Measurements from ENCODE around the gene WDR88. TPM values are rescaled to one million over a fixed set of nuclear protein-coding genes. Genes with fewer than 3 reads are reported as not detected.
"Not testable (repeated sequence)": the region's sequence is repeated elsewhere in the genome, so short reads cannot be mapped to it uniquely, and the experiment has no call there.

WDR88 gene
- total and polyA plus RNA-seq, 2 of the 13 experiments (the other 11 are each of a cell fraction or from before 2014, with no cell fraction given), result not detected

DNA sequence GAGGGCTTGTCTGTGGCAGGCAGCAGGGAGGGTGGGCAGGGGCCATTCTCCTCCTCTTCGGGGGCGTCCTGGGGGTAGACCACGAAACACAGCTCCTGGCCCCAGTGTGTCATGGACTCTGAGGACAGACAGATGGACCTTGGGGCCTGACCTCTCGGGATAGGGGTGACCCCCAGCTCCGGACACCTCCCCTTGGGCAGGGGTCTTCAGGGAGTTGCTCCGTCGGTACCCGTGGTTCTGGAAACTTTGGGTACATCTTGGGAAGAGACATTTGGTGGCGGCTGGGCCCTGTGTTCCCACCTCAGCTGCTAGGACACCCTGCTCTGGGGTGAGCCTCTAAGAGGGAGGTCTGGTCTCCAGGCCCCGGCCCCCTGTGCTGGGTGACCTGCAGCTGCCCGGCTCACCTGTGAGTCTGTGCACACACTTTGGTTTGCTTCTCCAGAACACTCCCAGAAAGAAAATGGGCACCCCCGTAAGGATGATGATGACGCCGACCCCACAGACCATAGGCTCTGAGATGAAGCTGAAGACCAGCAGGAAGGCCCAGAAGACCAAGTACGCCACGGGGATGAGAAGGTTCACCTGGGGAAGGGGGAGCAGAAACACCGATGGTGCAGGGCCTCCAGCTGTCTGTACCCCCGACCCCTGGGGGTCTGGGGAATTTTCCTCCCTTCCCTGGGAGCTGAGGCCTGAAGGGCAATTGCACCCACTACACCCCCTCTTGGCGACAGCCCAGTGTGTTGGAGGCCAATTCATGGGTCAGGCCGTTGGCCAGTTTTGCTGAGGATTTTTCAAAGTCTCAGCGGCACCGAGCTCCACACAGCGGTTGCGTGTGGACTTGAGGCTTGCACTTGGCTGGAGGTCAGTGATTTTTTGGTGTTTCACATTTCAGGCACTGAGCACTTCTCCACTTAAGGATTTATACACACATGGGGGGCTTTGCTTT, 77.3 kb downstream of the WDR88 start:
- no peak overlapping the region for H3K4me2 ChIP-seq (ENCODE audit: low read depth, low read length)
- WGBS (ENCODE audit: low lambda C conversion rate), result 75% methylated on average over 15 of the region's 24 CpGs
- DNase-seq (ENCODE audit: low spot score), result no peak
- no peaks in the 10 kb centered on the region for H4K20me1 ChIP-seq (ENCODE audit: insufficient read depth, low read length)
- in situ Hi-C loops (cut with HindIII; ENCODE audit: extremely low pct_ligation_motif_present, low pct_unique_long_range_greater_than_20kb), result no loop called here
- ChIA-PET CTCF (ENCODE audit: low intra/inter-chr PET ratio, low total read pairs) (no interaction called here), POLR2A (no interaction called here)
- H3K27me3 ChIP-seq (ENCODE audit: control insufficient read depth in 1 of 2, insufficient read depth in 2 of 2, low read length in 2 of 2), result peaks cover 7 to 14% of the 10 kb centered on the region in 2 experiments; a peak in 3 of 5 replicates
- H3K27ac ChIP-seq (ENCODE audit: extremely low read length, insufficient read depth, low read length), result no peak overlapping the region
- no peaks in the 10 kb centered on the region for H3K79me2 ChIP-seq (ENCODE audit: insufficient read depth, low read length)
- peaks cover 6 to 8% of the 10 kb centered on the region in 2 experiments; a peak in 3 of 5 replicates for H3K36me3 ChIP-seq (replicated peaks in 1 of 2; ENCODE audit: control insufficient read depth in 1 of 2, insufficient read depth in 2 of 2, low read length in 2 of 2)
- peaks cover 16% of the 10 kb centered on the region for H3K4me1 ChIP-seq (ENCODE audit: insufficient read depth, low read length)
- no peak overlapping the region for H2AFZ ChIP-seq (ENCODE audit: low read length)
- FAIRE-seq, result no peak
- no peak overlapping the region for H3K9ac ChIP-seq (ENCODE audit: insufficient read depth, low read depth, low read length)
- no peaks in the 10 kb centered on the region for H3K9me3 ChIP-seq (ENCODE audit: low read length)
- no peak for ATAC-seq
- no peak for TF ChIP-seq MBNL3 (CRISPR knock-in tag; conservative IDR thresholded peaks at IDR 0.05)
- no peak for TF ChIP-seq TP53 (CRISPR knock-in tag; conservative IDR thresholded peaks at IDR 0.05)
- no peak for TF ChIP-seq MED8 (CRISPR knock-in tag; IDR thresholded peaks at IDR 0.05; ENCODE audit: insufficient replicate concordance)
- no peak for TF ChIP-seq ZNF143 (CRISPR knock-in tag; IDR thresholded peaks at IDR 0.05)
- TF ChIP-seq RELA (CRISPR knock-in tag; IDR thresholded peaks at IDR 0.05), result no peak
- TF ChIP-seq ZFP90 (CRISPR knock-in tag; IDR thresholded peaks at IDR 0.05; ENCODE audit: borderline replicate concordance), result no peak
- TF ChIP-seq ZNF891 (CRISPR knock-in tag; IDR thresholded peaks at IDR 0.05), result no peak
- TF ChIP-seq ZNF335 (CRISPR knock-in tag; IDR thresholded peaks at IDR 0.05), result no peak
- TF ChIP-seq, protein P1, sequence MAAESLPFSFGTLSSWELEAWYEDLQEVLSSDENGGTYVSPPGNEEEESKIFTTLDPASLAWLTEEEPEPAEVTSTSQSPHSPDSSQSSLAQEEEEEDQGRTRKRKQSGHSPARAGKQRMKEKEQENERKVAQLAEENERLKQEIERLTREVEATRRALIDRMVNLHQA (CRISPR knock-in tag; IDR thresholded peaks at IDR 0.05), result no peak
- TF ChIP-seq, protein P2, sequence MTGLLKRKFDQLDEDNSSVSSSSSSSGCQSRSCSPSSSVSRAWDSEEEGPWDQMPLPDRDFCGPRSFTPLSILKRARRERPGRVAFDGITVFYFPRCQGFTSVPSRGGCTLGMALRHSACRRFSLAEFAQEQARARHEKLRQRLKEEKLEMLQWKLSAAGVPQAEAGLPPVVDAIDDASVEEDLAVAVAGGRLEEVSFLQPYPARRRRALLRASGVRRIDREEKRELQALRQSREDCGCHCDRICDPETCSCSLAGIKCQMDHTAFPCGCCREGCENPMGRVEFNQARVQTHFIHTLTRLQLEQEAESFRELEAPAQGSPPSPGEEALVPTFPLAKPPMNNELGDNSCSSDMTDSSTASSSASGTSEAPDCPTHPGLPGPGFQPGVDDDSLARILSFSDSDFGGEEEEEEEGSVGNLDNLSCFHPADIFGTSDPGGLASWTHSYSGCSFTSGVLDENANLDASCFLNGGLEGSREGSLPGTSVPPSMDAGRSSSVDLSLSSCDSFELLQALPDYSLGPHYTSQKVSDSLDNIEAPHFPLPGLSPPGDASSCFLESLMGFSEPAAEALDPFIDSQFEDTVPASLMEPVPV (CRISPR knock-in tag; IDR thresholded peaks at IDR 0.05), result no peak
- no peak for TF ChIP-seq RBM22 (optimal IDR thresholded peaks at IDR 0.05; ENCODE audit: low read length)
- TF ChIP-seq RXRB (CRISPR knock-in tag; IDR thresholded peaks at IDR 0.05; ENCODE audit: borderline replicate concordance), result no peak
- TF ChIP-seq, protein P3, sequence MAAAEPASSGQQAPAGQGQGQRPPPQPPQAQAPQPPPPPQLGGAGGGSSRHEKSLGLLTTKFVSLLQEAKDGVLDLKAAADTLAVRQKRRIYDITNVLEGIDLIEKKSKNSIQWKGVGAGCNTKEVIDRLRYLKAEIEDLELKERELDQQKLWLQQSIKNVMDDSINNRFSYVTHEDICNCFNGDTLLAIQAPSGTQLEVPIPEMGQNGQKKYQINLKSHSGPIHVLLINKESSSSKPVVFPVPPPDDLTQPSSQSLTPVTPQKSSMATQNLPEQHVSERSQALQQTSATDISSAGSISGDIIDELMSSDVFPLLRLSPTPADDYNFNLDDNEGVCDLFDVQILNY (CRISPR knock-in tag; conservative IDR thresholded peaks at IDR 0.05), result no peak
- no TSS peak for BruUV-seq (replicated peaks)
- no peak overlapping the region for H3K4me3 ChIP-seq (replicated peaks in 1 of 3; ENCODE audit: insufficient read depth in 1 of 3, low read depth in 2 of 3, low read length in 3 of 3)
- intact Hi-C loops (cut with micrococcal nuclease; ENCODE audit: unreplicated experiment), result no loop called here

DNA sequence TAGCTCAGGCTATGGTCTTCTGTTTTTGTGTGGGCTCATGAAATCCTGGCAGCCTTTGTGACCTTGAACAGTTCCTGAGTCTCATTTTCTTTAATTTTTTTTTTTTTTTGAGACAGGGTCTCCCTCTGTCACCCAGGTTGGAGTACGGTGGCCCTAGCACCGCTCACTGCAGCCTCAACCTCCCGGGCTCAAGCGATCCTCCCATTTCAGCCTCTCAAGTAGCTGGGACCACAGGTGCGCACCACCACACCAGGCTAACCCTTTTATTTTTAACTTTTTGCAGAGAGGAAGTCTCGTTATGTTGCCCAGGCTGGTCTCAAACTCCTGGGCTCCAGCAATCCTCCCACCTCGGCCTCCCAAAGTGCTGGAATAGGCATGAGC, 77.9 kb downstream of the WDR88 start:
- H2AFZ ChIP-seq (ENCODE audit: low read length); H3K36me3 ChIP-seq (replicated peaks in 1 of 2; ENCODE audit: control insufficient read depth in 1 of 2, insufficient read depth in 2 of 2, low read length in 2 of 2); H3K79me2 ChIP-seq (ENCODE audit: insufficient read depth, low read length); H3K4me3 ChIP-seq (replicated peaks in 1 of 3; ENCODE audit: insufficient read depth in 1 of 3, low read depth in 2 of 3, low read length in 3 of 3); in situ Hi-C loops (cut with HindIII; ENCODE audit: extremely low pct_ligation_motif_present, low pct_unique_long_range_greater_than_20kb); H3K9me3 ChIP-seq (ENCODE audit: low read length); H4K20me1 ChIP-seq (ENCODE audit: insufficient read depth, low read length); BruUV-seq (replicated peaks); POLR2A ChIA-PET; CTCF ChIA-PET (ENCODE audit: low intra/inter-chr PET ratio, low total read pairs); H3K27ac ChIP-seq (ENCODE audit: extremely low read length, insufficient read depth, low read length); DNase-seq (ENCODE audit: low spot score); H3K4me2 ChIP-seq (ENCODE audit: low read depth, low read length); FAIRE-seq; intact Hi-C loops (cut with micrococcal nuclease; ENCODE audit: unreplicated experiment); H3K9ac ChIP-seq (ENCODE audit: insufficient read depth, low read depth, low read length); ATAC-seq: not testable (repeated sequence)
- H3K4me1 ChIP-seq (ENCODE audit: insufficient read depth, low read length), result peaks cover 19% of the 10 kb centered on the region
- WGBS (ENCODE audit: low lambda C conversion rate), result 84% methylated on average over 7 of the region's 7 CpGs
- peaks cover 7 to 14% of the 10 kb centered on the region in 2 experiments; a peak in 3 of 5 replicates for H3K27me3 ChIP-seq (ENCODE audit: control insufficient read depth in 1 of 2, insufficient read depth in 2 of 2, low read length in 2 of 2)
